Breast epithelium (tissue), 3 donors: Measurements from ENCODE around the gene ZNHIT1.

ENCODE experiments used
- POLR2A ChIP-seq: fragments of 450-650 bp; IDR thresholded peaks from one replicate; pipeline ENCODE4 v1.6.1; 2016; ENCODE audit warnings: antibody characterized with exemption, mild to moderate bottlenecking, moderate library complexity
- POLR2AphosphoS5 ChIP-seq, 3 donors: sonication (generic); formaldehyde crosslinking; IDR thresholded peaks; one replicate each; pipeline ENCODE4 v1.6.1; 2017; ENCODE audit warnings: antibody characterized with exemption in 3 of 3
- TF ChIP-seq, protein P1 (sequence below), 3 donors: fragments of 450-650 bp; IDR thresholded peaks; one replicate each; pipeline ENCODE4 v1.5.1; 2016 to 2017; ENCODE audit warnings: antibody characterized with exemption in 3 of 3, mild to moderate bottlenecking in 3 of 3, moderate library complexity in 3 of 3

DNA sequence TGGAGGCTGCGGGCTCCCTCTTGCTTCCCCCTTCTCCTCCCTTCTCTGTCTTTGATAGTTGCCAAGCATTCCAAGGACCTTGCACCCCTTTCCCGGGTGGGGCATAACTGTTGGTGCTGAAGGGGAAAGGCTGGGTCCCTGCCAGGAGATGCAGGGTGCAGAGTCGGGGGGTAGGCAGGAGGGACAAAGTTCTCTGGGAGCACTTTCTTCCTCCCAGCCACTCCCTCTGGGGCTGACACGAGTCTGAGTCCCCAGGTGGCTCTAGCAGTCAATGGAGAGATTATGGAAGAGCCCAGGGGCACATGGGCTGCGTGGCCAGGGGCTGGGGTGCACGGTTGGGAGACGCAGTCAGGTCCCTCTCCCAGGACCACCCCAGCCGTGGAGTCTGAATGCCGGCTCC lies 17.6 kb downstream of the ZNHIT1 start:
- TF ChIP-seq POLR2A, result no peak
- TF ChIP-seq, protein P1, sequence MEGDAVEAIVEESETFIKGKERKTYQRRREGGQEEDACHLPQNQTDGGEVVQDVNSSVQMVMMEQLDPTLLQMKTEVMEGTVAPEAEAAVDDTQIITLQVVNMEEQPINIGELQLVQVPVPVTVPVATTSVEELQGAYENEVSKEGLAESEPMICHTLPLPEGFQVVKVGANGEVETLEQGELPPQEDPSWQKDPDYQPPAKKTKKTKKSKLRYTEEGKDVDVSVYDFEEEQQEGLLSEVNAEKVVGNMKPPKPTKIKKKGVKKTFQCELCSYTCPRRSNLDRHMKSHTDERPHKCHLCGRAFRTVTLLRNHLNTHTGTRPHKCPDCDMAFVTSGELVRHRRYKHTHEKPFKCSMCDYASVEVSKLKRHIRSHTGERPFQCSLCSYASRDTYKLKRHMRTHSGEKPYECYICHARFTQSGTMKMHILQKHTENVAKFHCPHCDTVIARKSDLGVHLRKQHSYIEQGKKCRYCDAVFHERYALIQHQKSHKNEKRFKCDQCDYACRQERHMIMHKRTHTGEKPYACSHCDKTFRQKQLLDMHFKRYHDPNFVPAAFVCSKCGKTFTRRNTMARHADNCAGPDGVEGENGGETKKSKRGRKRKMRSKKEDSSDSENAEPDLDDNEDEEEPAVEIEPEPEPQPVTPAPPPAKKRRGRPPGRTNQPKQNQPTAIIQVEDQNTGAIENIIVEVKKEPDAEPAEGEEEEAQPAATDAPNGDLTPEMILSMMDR (IDR thresholded peaks at IDR 0.05), result no peak
- no peak for TF ChIP-seq POLR2AphosphoS5 (IDR thresholded peaks at IDR 0.05)
